ENCODE measurements around the gene NYAP1.

- TF ChIP-seq CTCF (conservative IDR thresholded peaks at IDR 0.05 in 1 of 2, IDR thresholded peaks at IDR 0.05 in 1 of 2; ENCODE audit: extremely low read depth in 1 of 2, insufficient read depth in 1 of 2, low read depth in 1 of 2, low read length in 2 of 2): no peak
- no peak for TF ChIP-seq EZH2 (IDR thresholded peaks at IDR 0.05; ENCODE audit: borderline replicate concordance, low read length)
These were observed 26.9 kb downstream of the NYAP1 start for GRCh38 chr7:100510437-100511239.

All from mammary epithelial cell (primary cell).